Activated CD4-positive, alpha-beta T cell treated with anti-CD3 and anti-CD28 coated beads, Interleukin-2, amount 10 ng/mL, durations not matched to agents 7 days and 5 days (primary cell): ENCODE data around the gene NUCB2. TPM values are rescaled to one million over a fixed set of nuclear protein-coding genes. Genes with fewer than 3 reads are reported as not detected.

Experiments
- CTCF ChIA-PET: fragments of 350-600 bp; sonication (Branson Sonifier 250); formaldehyde crosslinking; loops from one replicate; lab custom pipeline; 2021; ENCODE audit warnings: antibody characterized with exemption; lab: Charles Lee
- POLR2A ChIA-PET: fragments of 350-600 bp; sonication (Branson Sonifier 250); formaldehyde crosslinking; loops from one replicate; lab custom pipeline; 2021; ENCODE audit warnings: antibody characterized with exemption; lab: Charles Lee
- DNase-seq: peaks from one replicate; pipeline ENCODE4 v3.0.0-alpha.2; 2020
- H3K27ac Mint-ChIP-seq: one replicate; pipeline ENCODE4 v1.8.0; 2021; ENCODE audit warnings: mild to moderate bottlenecking, moderate library complexity, mixed read lengths
- H3K27me3 Mint-ChIP-seq: one replicate; pipeline ENCODE4 v1.8.0; 2021; ENCODE audit warnings: mixed read lengths
- H3K36me3 Mint-ChIP-seq: one replicate; pipeline ENCODE4 v1.8.0; 2021; ENCODE audit warnings: low read depth, mixed read lengths
- H3K4me1 Mint-ChIP-seq: one replicate; pipeline ENCODE4 v1.8.0; 2021; ENCODE audit warnings: mixed read lengths
- H3K4me3 Mint-ChIP-seq: one replicate; pipeline ENCODE4 v1.8.0; 2021; ENCODE audit warnings: mild to moderate bottlenecking, moderate library complexity, mixed read lengths
- H3K9me3 Mint-ChIP-seq: one replicate; pipeline ENCODE4 v1.8.0; 2021; ENCODE audit warnings: mixed read lengths
- total RNA-seq, 2 experiments: library from RNA; stranded (reverse); gene quantifications; one replicate each; pipeline ENCODE4 v1.2.3, GENCODE V29; 2021

The NUCB2 gene
- total RNA-seq, 2 experiments from 2014 or later = 161 to 180 TPM

GRCh38 chr11:17273668-17274282, 2.8 kb upstream of the NUCB2 start:
- peaks cover 11% of the 10 kb centered on the region for H3K27me3 Mint-ChIP-seq
- peaks cover 6% of the 10 kb centered on the region for H3K36me3 Mint-ChIP-seq
- no peak overlapping the region for H3K4me3 Mint-ChIP-seq
- no peaks in the 10 kb centered on the region for H3K9me3 Mint-ChIP-seq
- peak; percentile 18 for DNase-seq
- no peak overlapping the region for H3K27ac Mint-ChIP-seq
- CTCF ChIA-PET = interaction anchor here (0.9 to 1.2 kb wide), 3 partner anchors 9 to 49 kb away, joined by 3 to 7 read pairs (median 4); no protein-coding TSS in a partner anchor
- H3K4me1 Mint-ChIP-seq = peaks cover 47% of the 10 kb centered on the region
- POLR2A ChIA-PET = no interaction called here

GRCh38 chr11:17275400-17276235, 921 bp upstream of the NUCB2 start:
- ChIA-PET POLR2A (no interaction called here), CTCF (interaction anchor here (0.5 to 1.1 kb wide), 7 partner anchors 9 to 1340 kb away, joined by 3 to 4 read pairs (median 3); no protein-coding TSS in a partner anchor)
- peak overlapping the region; percentile 85 for H3K4me3 Mint-ChIP-seq
- H3K36me3 Mint-ChIP-seq = peaks cover 10% of the 10 kb centered on the region
- peak overlapping the region; percentile 91 for H3K27ac Mint-ChIP-seq
- peaks cover 11% of the 10 kb centered on the region for H3K27me3 Mint-ChIP-seq
- no peaks in the 10 kb centered on the region for H3K9me3 Mint-ChIP-seq
- DNase-seq = no peak
- peaks cover 49% of the 10 kb centered on the region for H3K4me1 Mint-ChIP-seq

- peak; percentile 45 for DNase-seq
- peak overlapping the region; percentile 91 for H3K27ac Mint-ChIP-seq
- H3K4me3 Mint-ChIP-seq = peak overlapping the region; percentile 85
- peaks cover 16% of the 10 kb centered on the region for H3K36me3 Mint-ChIP-seq
- H3K4me1 Mint-ChIP-seq = peaks cover 55% of the 10 kb centered on the region
- H3K9me3 Mint-ChIP-seq = no peaks in the 10 kb centered on the region
- ChIA-PET CTCF (interaction anchor here (1.0 to 1.2 kb wide), 2 partner anchors 8 to 26 kb away, joined by 3 read pairs; no protein-coding TSS in a partner anchor), POLR2A (interaction anchor here (0.6 kb wide), 2 partner anchors 8 to 29 kb away, joined by 3 to 8 read pairs; no protein-coding TSS in a partner anchor)
- peaks cover 5% of the 10 kb centered on the region for H3K27me3 Mint-ChIP-seq
Measured at GRCh38 chr11:17277024-17277584, 565 bp downstream of the NUCB2 start.

- POLR2A ChIA-PET = no interaction called here
- Mint-ChIP-seq H3K4me1 (peaks cover 52% of the 10 kb centered on the region), H3K27me3 (no peaks in the 10 kb centered on the region), H3K4me3 (peak overlapping the region; percentile 10), H3K36me3 (peaks cover 39% of the 10 kb centered on the region), H3K27ac (peak overlapping the region; percentile 54), H3K9me3 (no peaks in the 10 kb centered on the region)
- CTCF ChIA-PET = interaction anchor here (1.0 to 1.5 kb wide), 3 partner anchors 10 to 23 kb away, joined by 3 to 5 read pairs (median 4); no protein-coding TSS in a partner anchor
- DNase-seq = no peak
Measured at GRCh38 chr11:17280494-17281127, 4.1 kb downstream of the NUCB2 start.

- no peaks in the 10 kb centered on the region for H3K9me3 Mint-ChIP-seq
- ChIA-PET CTCF (interaction anchor here (0.7 to 1.1 kb wide), 2 partner anchors 22 to 39 kb away, joined by 3 read pairs; no protein-coding TSS in a partner anchor), POLR2A (no interaction called here)
- peak overlapping the region; percentile 82 for H3K27ac Mint-ChIP-seq
- peaks cover 60% of the 10 kb centered on the region for H3K36me3 Mint-ChIP-seq
- no peaks in the 10 kb centered on the region for H3K27me3 Mint-ChIP-seq
- no peak for DNase-seq
- peak overlapping the region; percentile 4 for H3K4me3 Mint-ChIP-seq
- peaks cover 49% of the 10 kb centered on the region for H3K4me1 Mint-ChIP-seq
Measured at GRCh38 chr11:17286332-17286731, 9.8 kb downstream of the NUCB2 start.

GRCh38 chr11:17287058-17287457, 10.5 kb downstream of the NUCB2 start:
- Mint-ChIP-seq H3K4me1 (peaks cover 47% of the 10 kb centered on the region), H3K4me3 (no peak overlapping the region), H3K9me3 (no peaks in the 10 kb centered on the region), H3K27me3 (no peaks in the 10 kb centered on the region), H3K27ac (peak overlapping the region; percentile 82), H3K36me3 (peaks cover 62% of the 10 kb centered on the region)
- CTCF ChIA-PET = no interaction called here
- POLR2A ChIA-PET = no interaction called here
- no peak for DNase-seq

GRCh38 chr11:17291710-17292109, 15.2 kb downstream of the NUCB2 start:
- Mint-ChIP-seq H3K27me3 (no peaks in the 10 kb centered on the region), H3K9me3 (no peaks in the 10 kb centered on the region), H3K27ac (no peak overlapping the region), H3K4me1 (peaks cover 35% of the 10 kb centered on the region), H3K4me3 (no peak overlapping the region), H3K36me3 (peaks cover 66% of the 10 kb centered on the region)
- DNase-seq = no peak
- CTCF ChIA-PET = interaction anchor here (0.7 kb wide), 1 partner anchor 129 kb away, joined by 3 read pairs; no protein-coding TSS in a partner anchor
- POLR2A ChIA-PET = no interaction called here

GRCh38 chr11:17293311-17293710, 16.8 kb downstream of the NUCB2 start:
- no peak for DNase-seq
- POLR2A ChIA-PET = no interaction called here
- H3K36me3 Mint-ChIP-seq = peaks cover 64% of the 10 kb centered on the region
- CTCF ChIA-PET = interaction anchor here (0.6 kb wide), 1 partner anchor 346 kb away, joined by 3 read pairs; no protein-coding TSS in a partner anchor
- H3K4me3 Mint-ChIP-seq = no peak overlapping the region
- no peak overlapping the region for H3K27ac Mint-ChIP-seq
- H3K9me3 Mint-ChIP-seq = no peaks in the 10 kb centered on the region
- no peaks in the 10 kb centered on the region for H3K27me3 Mint-ChIP-seq
- peaks cover 35% of the 10 kb centered on the region for H3K4me1 Mint-ChIP-seq

GRCh38 chr11:17294033-17294432, 17.5 kb downstream of the NUCB2 start:
- ChIA-PET POLR2A (no interaction called here), CTCF (no interaction called here)
- Mint-ChIP-seq H3K36me3 (peaks cover 69% of the 10 kb centered on the region), H3K9me3 (no peaks in the 10 kb centered on the region), H3K4me1 (peaks cover 36% of the 10 kb centered on the region), H3K4me3 (no peak overlapping the region), H3K27me3 (no peaks in the 10 kb centered on the region), H3K27ac (no peak overlapping the region)
- no peak for DNase-seq

- no peak for DNase-seq
- Mint-ChIP-seq H3K4me3 (no peak overlapping the region), H3K27ac (peak overlapping the region; percentile 12), H3K27me3 (no peaks in the 10 kb centered on the region), H3K36me3 (peaks cover 63% of the 10 kb centered on the region), H3K9me3 (no peaks in the 10 kb centered on the region), H3K4me1 (peaks cover 32% of the 10 kb centered on the region)
- ChIA-PET CTCF (interaction anchor here (0.8 kb wide), 1 partner anchor 16 kb away, joined by 4 read pairs; no protein-coding TSS in a partner anchor), POLR2A (no interaction called here)
Measured at GRCh38 chr11:17296852-17297559, 20.5 kb downstream of the NUCB2 start.

GRCh38 chr11:17298302-17298701, 21.8 kb downstream of the NUCB2 start:
- Mint-ChIP-seq H3K36me3 (peaks cover 58% of the 10 kb centered on the region), H3K4me3 (no peak overlapping the region), H3K9me3 (no peaks in the 10 kb centered on the region), H3K27ac (no peak overlapping the region), H3K4me1 (peaks cover 30% of the 10 kb centered on the region), H3K27me3 (no peaks in the 10 kb centered on the region)
- DNase-seq = no peak
- ChIA-PET POLR2A (no interaction called here), CTCF (interaction anchor here (1.0 to 2.2 kb wide), 2 partner anchors 10 to 14 kb away, joined by 3 to 7 read pairs; no protein-coding TSS in a partner anchor)
